H1 (cell line): ENCODE results near the gene TACC2. TPM values are rescaled to one million over a fixed set of nuclear protein-coding genes. Genes with fewer than 3 reads are reported as not detected.

ENCODE experiments used
- CTCF ChIA-PET: fragments of 300-600 bp; sonication (Branson Sonifier 250); formaldehyde crosslinking; loops from one replicate; lab custom pipeline; 2021; ENCODE audit not compliant: partially characterized antibody; lab: Charles Lee
- POLR2A ChIA-PET: fragments of 300-600 bp; sonication (Branson Sonifier 250); formaldehyde crosslinking; loops from one replicate; lab custom pipeline; 2021; ENCODE audit warnings: inconsistent platforms; ENCODE audit not compliant: partially characterized antibody; lab: Charles Lee
- DNase-seq, 2 experiments: peaks; one replicate each; pipeline versions ENCODE4 v3.0.0 to v3.0.0-alpha.2; 2010 to 2022; ENCODE audit warnings: low spot score in 2 of 2, low read depth in 1 of 2, mixed read lengths in 1 of 2
- FAIRE-seq: peaks from 2 replicates; lab custom pipeline; 2011; peaks lifted over from hg19 to GRCh38; lab: Jason Lieb, UNC
- H2AFZ ChIP-seq: 2 replicates; pipeline ENCODE4 v1.8.1; 2012; ENCODE audit warnings: low read length, inconsistent platforms
- H2AK5ac ChIP-seq: 2 replicates; pipeline ENCODE4 v1.6.1; 2013; ENCODE audit warnings: low read depth, low read length
- H2BK120ac ChIP-seq: replicated peaks from 2 replicates; pipeline ENCODE3; 2013; ENCODE audit warnings: low read depth, low read length, inconsistent platforms
- H2BK12ac ChIP-seq: 2 replicates; pipeline ENCODE4 v1.6.1; 2013; ENCODE audit warnings: low read depth, low read length
- H2BK15ac ChIP-seq: 2 replicates; pipeline ENCODE4 v1.6.1; 2013; ENCODE audit warnings: low read length
- H2BK20ac ChIP-seq: 2 replicates; pipeline ENCODE4 v1.6.1; 2013; ENCODE audit warnings: low read length
- H2BK5ac ChIP-seq: 2 replicates; pipeline ENCODE4 v1.6.1; 2013; ENCODE audit warnings: low read depth, low read length
- H3K14ac ChIP-seq: 2 replicates; pipeline ENCODE4 v1.6.1; 2013; ENCODE audit warnings: inconsistent platforms; ENCODE audit not compliant: insufficient read length
- H3K18ac ChIP-seq: 2 replicates; pipeline ENCODE4 v1.6.1; 2013; ENCODE audit warnings: low read length; ENCODE audit errors: extremely low read depth
- H3K23ac ChIP-seq: 2 replicates; pipeline ENCODE4 v1.6.1; 2013; ENCODE audit warnings: inconsistent platforms; ENCODE audit not compliant: insufficient read length
- H3K23me2 ChIP-seq: 2 replicates; pipeline ENCODE4 v1.6.1; 2013; ENCODE audit warnings: low read depth, low read length
- H3K27ac ChIP-seq: 2 replicates; pipeline ENCODE4 v1.6.1; 2011; ENCODE audit warnings: low read depth, low read length, inconsistent platforms
- H3K27me3 ChIP-seq, 4 experiments: replicated peaks in 1 of 4; 1 replicate in 1 of 4; 2 replicates in 3 of 4; pipeline versions ENCODE4 v1.6.1 to v1.8.1; 2011 to 2013; ENCODE audit warnings: low read length in 3 of 4, mild to moderate bottlenecking in 3 of 4, inconsistent platforms in 2 of 4, mixed read lengths in 2 of 4, moderate library complexity in 1 of 4; ENCODE audit not compliant: control insufficient read depth in 3 of 4, insufficient read depth in 3 of 4; ENCODE audit errors: extremely low read depth in 1 of 4
- H3K36me3 ChIP-seq, 4 experiments: 2 replicates each; pipeline versions ENCODE4 v1.6.1 to v1.8.1; 2011 to 2013; ENCODE audit warnings: mild to moderate bottlenecking in 4 of 4, low read length in 3 of 4, moderate library complexity in 2 of 4, control low read depth in 1 of 4, inconsistent platforms in 1 of 4; ENCODE audit not compliant: insufficient read depth in 4 of 4, control insufficient read depth in 2 of 4
- H3K4ac ChIP-seq: replicated peaks from 2 replicates; pipeline ENCODE3; 2013; ENCODE audit warnings: low read length, low read depth, mixed read lengths, inconsistent platforms; ENCODE audit not compliant: insufficient read length
- H3K4me1 ChIP-seq, 4 experiments: replicated peaks in 1 of 4; 1 replicate in 1 of 4; 2 replicates in 3 of 4; pipeline versions ENCODE4 v1.6.1 to v1.8.1; 2011 to 2013; ENCODE audit warnings: low read length in 3 of 4, inconsistent platforms in 2 of 4, mixed read lengths in 1 of 4; ENCODE audit not compliant: insufficient read depth in 4 of 4, control insufficient read depth in 3 of 4
- H3K4me2 ChIP-seq, 2 experiments: 2 replicates each; pipeline versions ENCODE4 v1.6.1 to v1.8.1; 2011 to 2013; ENCODE audit warnings: low read depth in 2 of 2, low read length in 2 of 2, control low read depth in 1 of 2, inconsistent platforms in 1 of 2, mild to moderate bottlenecking in 1 of 2; ENCODE audit not compliant: insufficient read depth in 1 of 2
- H3K4me3 ChIP-seq, 4 experiments: fragments of 200-600, 300-600 bp in 1 of 4; sonication (generic), shearing (Covaris generic), sonication (Bioruptor Twin) in 1 of 4; 2 replicates each; pipeline versions ENCODE4 v1.5.1 to v1.8.1; 2011 to 2016; ENCODE audit warnings: low read length in 4 of 4, low read depth in 3 of 4, control low read depth in 2 of 4, inconsistent platforms in 2 of 4, mild to moderate bottlenecking in 2 of 4, mixed read lengths in 1 of 4, moderate library complexity in 1 of 4; ENCODE audit not compliant: insufficient read depth in 2 of 4; ENCODE audit errors: extremely low read depth in 1 of 4
- H3K56ac ChIP-seq: replicated peaks from 2 replicates; pipeline ENCODE3; 2013; ENCODE audit warnings: low read depth, mild to moderate bottlenecking, mixed read lengths, low read length, inconsistent platforms; ENCODE audit not compliant: insufficient read length
- H3K79me1 ChIP-seq: 2 replicates; pipeline ENCODE4 v1.6.1; 2013; ENCODE audit warnings: low read depth, low read length, control low read depth
- H3K79me2 ChIP-seq, 2 experiments: 2 replicates each; pipeline versions ENCODE4 v1.6.1 to v1.8.1; 2012 to 2013; ENCODE audit warnings: low read length in 2 of 2, mild to moderate bottlenecking in 2 of 2, inconsistent platforms in 1 of 2; ENCODE audit not compliant: insufficient read depth in 2 of 2, control insufficient read depth in 1 of 2
- H3K9ac ChIP-seq, 4 experiments: replicated peaks in 1 of 4; 1 replicate in 1 of 4; 2 replicates in 3 of 4; pipeline versions ENCODE4 v1.6.1 to v1.8.1; 2011 to 2013; ENCODE audit warnings: low read depth in 3 of 4, low read length in 3 of 4, control low read depth in 2 of 4, mild to moderate bottlenecking in 2 of 4, moderate library complexity in 2 of 4, inconsistent platforms in 1 of 4; ENCODE audit errors: extremely low read depth in 1 of 4
- H3K9me3 ChIP-seq, 2 experiments: 2 replicates each; pipeline versions ENCODE4 v1.6.1 to v1.8.1; 2012 to 2013; ENCODE audit warnings: mild to moderate bottlenecking in 2 of 2, moderate library complexity in 2 of 2, control low read depth in 1 of 2, inconsistent platforms in 1 of 2, low read depth in 1 of 2, low read length in 1 of 2, mixed read lengths in 1 of 2; ENCODE audit not compliant: insufficient read depth in 2 of 2
- H4K20me1 ChIP-seq, 2 experiments: replicated peaks in 1 of 2; 2 replicates each; pipeline versions ENCODE3 to v1.8.1; 2011 to 2013; ENCODE audit warnings: inconsistent platforms in 2 of 2, low read length in 2 of 2, mild to moderate bottlenecking in 1 of 2; ENCODE audit not compliant: insufficient read depth in 2 of 2, control insufficient read depth in 1 of 2
- H4K5ac ChIP-seq: 2 replicates; pipeline ENCODE4 v1.6.1; 2013; ENCODE audit warnings: low read length, low read depth, mixed read lengths, inconsistent platforms; ENCODE audit not compliant: insufficient read length
- H4K8ac ChIP-seq: 2 replicates; pipeline ENCODE4 v1.8.0; 2013; ENCODE audit warnings: mild to moderate bottlenecking, moderate library complexity, low read length, inconsistent platforms; ENCODE audit not compliant: insufficient read depth; ENCODE audit errors: extremely low read depth
- H4K91ac ChIP-seq: replicated peaks from 2 replicates; pipeline ENCODE3; 2013; ENCODE audit warnings: low read length, mixed read lengths, inconsistent platforms; ENCODE audit not compliant: insufficient read length
- ATF2 ChIP-seq: IDR thresholded peaks from 2 replicates; pipeline ENCODE4 v1.6.1; 2012; ENCODE audit warnings: low read length, inconsistent platforms
- KDM5A ChIP-seq: fragments of 200-600 bp; IDR thresholded peaks from 2 replicates; pipeline ENCODE4 v1.7.1; 2012; ENCODE audit warnings: mild to moderate bottlenecking, low read length, inconsistent platforms, mixed read lengths
- POU5F1 ChIP-seq: IDR thresholded peaks from 2 replicates; pipeline ENCODE4 v1.6.1; 2011; ENCODE audit warnings: low read depth, mild to moderate bottlenecking, low read length, moderate library complexity
- RBBP5 ChIP-seq: IDR thresholded peaks from 2 replicates; pipeline ENCODE4 v1.7.1; 2012; ENCODE audit warnings: low read depth, mild to moderate bottlenecking, inconsistent platforms, low read length, moderate library complexity, borderline replicate concordance
- SIN3A ChIP-seq, 2 experiments: IDR thresholded peaks in 1 of 2; conservative IDR thresholded peaks in 1 of 2; 2 replicates each; pipeline ENCODE4 v1.6.1; 2011 to 2012; ENCODE audit warnings: low read length in 2 of 2, improper control_type of control experiment in 1 of 2, low read depth in 1 of 2, mild to moderate bottlenecking in 1 of 2
- SIRT6 ChIP-seq: IDR thresholded peaks from one replicate; pipeline ENCODE4 v1.7.1; 2012; ENCODE audit warnings: low read length, inconsistent platforms
- WGBS, 2 experiments: shearing (Covaris generic) in 1 of 2; methylation state at CpG; one replicate each; pipeline versions ENCODE4 v1.1.6 to v1.1.7; 2013 to 2015; ENCODE audit warnings: low lambda C conversion rate in 2 of 2, mixed read lengths in 2 of 2, inconsistent platforms in 1 of 2, low coverage in 1 of 2, missing lambda C conversion rate in 1 of 2; ENCODE audit not compliant: insufficient replicate concordance in 2 of 2, insufficient coverage in 1 of 2, insufficient read length in 1 of 2; ENCODE audit errors: extremely low coverage in 1 of 2, missing lambda C conversion rate in 1 of 2; 5-methylcytosine and 5-hydroxymethylcytosine counted together
- polyA plus RNA-seq, 7 experiments: library from polyadenylated mRNA; depleted of rRNA in 3 of 7; stranded (reverse) in 5 of 7; unstranded in 2 of 7; fragments of >200 nt in 5 of 7; fragments of 200-250 nt in 2 of 7; gene quantifications; 1 replicate in 5 of 7; 2 replicates in 1 of 7; 4 replicates in 1 of 7; pipeline versions ENCODE4 v1.2.1 to v1.2.3, GENCODE V29; 2011 to 2013; ENCODE audit warnings: missing spikeins in 2 of 7, mixed read lengths in 2 of 7
- total RNA-seq: library from RNA; stranded (reverse); fragmentation: NEBNext Ultra II Directional; extraction: Animal tissue kit (Norgen Biotek cat#: 25700); gene quantifications from 2 replicates; pipeline ENCODE4 v1.2.1, GENCODE V29; 2021

The TACC2 gene
- total and polyA plus RNA-seq, 2 of the 8 experiments (the other 6 are each of a cell fraction or from before 2014, with no cell fraction given): 21.2 to 46.6 TPM

- Histone ChIP-seq H2BK12ac (no peak overlapping the region), H3K4ac (no peak overlapping the region), H3K79me2 (no peaks in the 10 kb centered on the region), H2BK20ac (no peak overlapping the region), H2AK5ac (no peak overlapping the region), H3K14ac (no peak overlapping the region), H3K4me2 (no peak overlapping the region), H4K20me1 (no peaks in the 10 kb centered on the region), H4K5ac (no peak overlapping the region), H3K9ac (no peak overlapping the region), H3K23ac (no peak overlapping the region), H3K27ac (no peak overlapping the region), H3K56ac (no peak overlapping the region), H3K79me1 (no peaks in the 10 kb centered on the region), H3K4me1 (no peaks in the 10 kb centered on the region), H2BK5ac (no peak overlapping the region), H3K23me2 (no peaks in the 10 kb centered on the region), H2BK15ac (no peak overlapping the region), H3K27me3 (no peaks in the 10 kb centered on the region), H2BK120ac (no peak overlapping the region), H3K36me3 (no peaks in the 10 kb centered on the region), H2AFZ (no peak overlapping the region), H3K18ac (no peak overlapping the region), H4K8ac (no peak overlapping the region), H4K91ac (no peak overlapping the region), H3K9me3 (no peaks in the 10 kb centered on the region), H3K4me3 (no peak overlapping the region)
- FAIRE-seq: no peak
- ChIA-PET CTCF (no interaction called here), POLR2A (no interaction called here)
- DNase-seq: no peak
- TF ChIP-seq POU5F1 (no peak), SIN3A (conservative IDR thresholded peaks at IDR 0.05 in 1 of 2, IDR thresholded peaks at IDR 0.05 in 1 of 2; ENCODE audit: low read depth in 1 of 2, low read length in 2 of 2) (no peak), ATF2 (no peak), SIRT6 (no peak), KDM5A (no peak), RBBP5 (no peak)
- 92% methylated on average over 3 of the region's 3 CpGs; no CpG with 5 or more reads in 1 of the 2 experiments for WGBS, 2 experiments
Observed at GRCh38 chr10:121941532-121941931, 47.4 kb upstream of the TACC2 start.
